Astrocyte of the hippocampus (primary cell): ENCODE measurements around the gene CRADD.

Experiments used
- DNase-seq: peaks from one replicate; pipeline ENCODE4 v3.0.0; 2011; ENCODE audit warnings: low read depth, low spot score

The CRADD gene

GRCh38 chr12:93670104-93670503 is 7.1 kb upstream of the CRADD start:
- DNase-seq, result no peak

GRCh38 chr12:93671044-93671443 is 6.1 kb upstream of the CRADD start:
- DNase-seq, result no peak

GRCh38 chr12:93673084-93673483 is 4.1 kb upstream of the CRADD start:
- no peak for DNase-seq

GRCh38 chr12:93674386-93674785 is 2.8 kb upstream of the CRADD start:
- no peak for DNase-seq

- DNase-seq, result no peak
These were observed 574 bp upstream of the CRADD start for GRCh38 chr12:93676408-93677194.

DNA sequence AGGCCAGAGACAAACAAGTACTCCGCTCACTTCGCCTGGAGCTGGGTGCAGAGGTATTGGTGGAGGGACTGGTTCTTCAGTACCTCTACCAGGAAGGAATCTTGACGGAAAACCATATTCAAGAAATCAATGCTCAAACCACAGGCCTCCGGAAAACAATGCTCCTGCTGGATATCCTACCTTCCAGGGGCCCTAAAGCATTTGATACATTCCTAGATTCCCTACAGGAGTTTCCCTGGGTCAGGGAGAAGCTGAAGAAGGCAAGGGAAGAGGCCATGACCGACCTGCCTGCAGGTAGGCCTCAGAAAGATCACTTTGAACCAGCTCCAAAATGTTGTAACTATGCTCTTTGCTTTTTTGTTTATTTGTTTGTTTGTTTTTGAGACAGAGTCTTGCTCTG is 1.6 kb downstream of the CRADD start:
- DNase-seq, result no peak

GRCh38 chr12:93679308-93679925 is 2.2 kb downstream of the CRADD start:
- no peak for DNase-seq

- no peak for DNase-seq
These were observed 2.8 kb downstream of the CRADD start for GRCh38 chr12:93680006-93680405.

DNA sequence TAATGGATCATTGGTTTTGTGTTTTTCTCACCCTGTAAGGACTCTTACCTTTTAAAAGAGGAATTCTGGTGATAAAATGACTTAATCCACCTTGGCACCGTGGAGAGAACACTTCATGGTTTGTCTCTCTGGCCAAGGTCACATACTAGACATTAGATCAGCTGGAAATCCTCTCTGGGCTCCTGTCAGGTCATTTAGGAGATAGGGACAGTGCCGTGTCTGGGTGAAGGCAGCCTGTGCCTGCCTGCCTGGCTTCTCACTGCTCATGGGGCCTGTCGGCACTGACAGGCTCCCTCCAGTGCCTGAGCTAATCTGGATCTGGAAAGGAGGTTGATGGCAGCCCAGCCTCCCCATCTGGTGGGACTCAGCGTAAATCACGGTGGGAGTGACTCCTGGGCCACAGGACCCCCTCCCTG is 5.7 kb downstream of the CRADD start:
- DNase-seq, result peak; percentile 38

GRCh38 chr12:93683410-93683809 is 6.2 kb downstream of the CRADD start:
- DNase-seq, result no peak

- no peak for DNase-seq
These were observed 7.5 kb downstream of the CRADD start for GRCh38 chr12:93684716-93685115.

- DNase-seq, result no peak
These were observed 9.6 kb downstream of the CRADD start for GRCh38 chr12:93686572-93687356.

DNA sequence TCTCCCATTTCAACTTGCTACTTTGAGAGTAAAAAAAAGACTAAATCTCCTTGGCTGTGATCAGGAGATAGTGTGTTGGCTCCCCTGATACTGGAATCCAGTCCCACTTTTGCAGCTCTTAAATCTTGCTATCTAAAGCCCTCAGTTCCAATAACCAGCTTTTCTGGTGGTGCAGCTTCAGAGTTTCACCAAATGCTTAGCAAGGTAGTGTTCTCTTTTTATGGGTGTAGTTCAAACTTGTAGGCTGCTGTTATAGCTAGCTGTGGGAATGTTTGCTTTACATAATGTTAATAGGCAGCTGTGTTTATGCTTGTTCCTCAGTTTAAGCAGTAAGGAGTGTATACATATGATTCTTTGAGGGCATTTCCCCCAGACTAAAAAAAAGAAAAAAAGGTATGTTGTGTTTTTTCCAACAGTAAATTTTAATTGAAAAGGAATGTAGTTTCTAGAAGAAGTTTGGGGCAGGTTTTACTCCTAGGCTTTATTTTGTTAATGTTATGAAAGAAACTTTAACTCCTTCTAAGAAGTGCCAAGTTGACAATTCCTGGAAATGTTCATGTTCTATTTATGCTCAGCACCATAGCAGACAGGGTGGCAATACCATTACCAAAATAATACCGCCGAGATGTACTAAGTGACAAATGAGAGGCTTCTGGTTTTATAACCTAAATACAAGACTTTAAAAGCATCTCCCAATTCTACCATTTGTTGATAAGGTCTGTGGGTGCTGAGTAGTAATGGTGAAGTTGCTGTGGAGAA is 12.1 kb downstream of the CRADD start:
- no peak for DNase-seq

- no peak for DNase-seq
These were observed 19.3 kb downstream of the CRADD start for GRCh38 chr12:93696462-93696861.

DNA sequence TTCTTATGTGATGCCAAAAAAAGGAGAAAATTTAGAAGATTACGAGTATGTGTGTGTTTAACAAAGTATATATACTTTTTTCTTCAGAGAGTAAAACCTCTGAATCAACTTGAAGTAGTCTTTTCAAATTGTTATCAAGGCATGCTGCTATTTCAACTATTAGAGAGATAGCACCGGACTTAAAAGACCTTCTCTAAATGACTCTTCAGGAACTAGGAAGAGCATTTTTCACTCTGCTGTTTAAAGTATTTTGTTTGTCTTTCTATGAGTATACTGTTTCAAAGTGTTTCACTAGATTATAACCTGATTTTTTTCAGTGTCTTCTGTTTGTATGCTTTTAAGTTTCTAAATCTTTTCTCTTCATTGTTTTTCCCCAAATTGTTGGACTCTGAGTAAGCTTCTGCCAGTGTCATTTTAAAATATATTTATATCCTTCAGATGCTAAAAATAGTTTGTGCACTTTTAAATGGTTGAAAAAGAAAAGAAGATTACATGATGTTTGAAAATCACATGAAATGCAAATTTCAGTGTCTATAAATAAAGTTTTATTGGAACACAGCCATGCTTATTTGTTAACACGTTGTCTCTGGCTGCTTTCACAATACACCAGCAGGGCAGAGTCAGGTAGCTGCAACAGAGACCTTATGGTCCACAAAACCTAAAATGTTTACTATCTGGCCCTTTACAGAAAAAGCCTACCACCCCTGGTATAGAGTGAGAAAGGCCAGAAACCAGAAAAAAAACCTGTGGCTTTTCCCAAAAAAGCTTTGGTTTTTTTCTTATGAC is 21.3 kb downstream of the CRADD start:
- peak; percentile 22 for DNase-seq

- peak; percentile 67 for DNase-seq
These were observed 22.3 kb downstream of the CRADD start for GRCh38 chr12:93699271-93700145.

GRCh38 chr12:93702707-93703315 is 25.6 kb downstream of the CRADD start:
- peak; percentile 33 for DNase-seq

DNA sequence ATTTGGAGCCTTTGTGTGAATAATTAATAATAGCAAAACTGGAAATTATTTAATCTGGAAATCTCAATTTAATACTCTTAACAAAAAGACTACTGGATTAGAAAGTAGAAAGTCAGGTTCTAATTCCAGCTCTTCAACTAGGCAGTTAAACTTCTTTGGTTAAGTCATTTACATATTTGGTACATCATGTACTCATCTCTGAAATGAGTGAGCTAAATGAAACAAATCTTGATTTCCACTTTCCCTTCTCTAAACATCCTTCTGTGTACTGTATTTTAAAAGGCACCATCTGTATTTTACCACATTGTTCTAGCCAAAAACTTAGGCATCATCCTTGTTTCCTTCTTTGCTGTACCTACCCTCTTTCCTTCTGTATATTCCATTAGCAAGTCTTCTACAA is 26.9 kb downstream of the CRADD start:
- DNase-seq, result no peak

GRCh38 chr12:93704625-93705024 is 27.4 kb downstream of the CRADD start:
- DNase-seq, result no peak

- no peak for DNase-seq
These were observed 28.1 kb downstream of the CRADD start for GRCh38 chr12:93705237-93705636.
